ENCODE data around the gene CRABP2.

DNA sequence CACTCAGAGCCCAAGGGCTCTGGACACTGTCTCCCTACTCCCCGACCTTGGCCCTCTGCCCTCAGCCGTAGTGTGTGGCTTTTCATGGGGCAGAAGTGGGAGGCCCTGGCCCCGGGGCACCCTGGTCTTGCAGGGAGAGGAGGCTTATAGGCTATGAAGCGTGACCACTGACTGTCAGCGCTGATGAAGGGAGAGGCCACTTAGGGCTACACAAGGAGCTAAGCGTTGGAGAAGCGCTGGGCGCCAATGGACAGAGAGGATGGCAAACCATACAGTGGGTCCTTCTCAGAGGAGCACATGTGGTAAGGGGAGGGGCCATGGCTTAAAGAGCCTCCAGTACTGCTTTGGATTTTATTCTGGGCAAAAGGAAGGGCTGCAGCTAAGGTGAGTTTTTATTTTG is 7.9 kb downstream of the CRABP2 start:
- no peak for TF ChIP-seq CTCF (IDR thresholded peaks at IDR 0.05; ENCODE audit: insufficient read depth, low read depth, low read length)
- no peak for TF ChIP-seq EZH2 (IDR thresholded peaks at IDR 0.05; ENCODE audit: insufficient read depth, low read length)

Measured in astrocyte (in vitro differentiated cells and primary cell).